Dendritic cell treated with granulocyte-macrophage colony-stimulating factor and Interleukin-4, amounts not matched to agents 40 ng/mL and 50 ng/mL, for 4 days (primary cell): ENCODE results near the gene PIK3AP1.

Experiments
- H3K27ac Mint-ChIP-seq: one replicate; pipeline ENCODE4 v1.8.0; 2022; ENCODE audit warnings: mild to moderate bottlenecking, mixed read lengths
- H3K27me3 Mint-ChIP-seq: one replicate; pipeline ENCODE4 v1.8.0; 2022; ENCODE audit warnings: mild to moderate bottlenecking, mixed read lengths
- H3K36me3 Mint-ChIP-seq: one replicate; pipeline ENCODE4 v1.8.0; 2022; ENCODE audit warnings: low read depth, mixed read lengths
- H3K4me1 Mint-ChIP-seq: one replicate; pipeline ENCODE4 v1.8.0; 2022; ENCODE audit warnings: low read depth, mixed read lengths
- H3K4me3 Mint-ChIP-seq: one replicate; pipeline ENCODE4 v1.8.0; 2022; ENCODE audit warnings: mild to moderate bottlenecking, moderate library complexity, mixed read lengths
- H3K9me3 Mint-ChIP-seq: one replicate; pipeline ENCODE4 v1.8.0; 2022; ENCODE audit warnings: mixed read lengths
- intact Hi-C: fragments of 100-400 bp; cut with micrococcal nuclease; formaldehyde crosslinking; loops from one replicate; pipeline ENCODE4 v1.15.0; 2022

PIK3AP1 gene

DNA sequence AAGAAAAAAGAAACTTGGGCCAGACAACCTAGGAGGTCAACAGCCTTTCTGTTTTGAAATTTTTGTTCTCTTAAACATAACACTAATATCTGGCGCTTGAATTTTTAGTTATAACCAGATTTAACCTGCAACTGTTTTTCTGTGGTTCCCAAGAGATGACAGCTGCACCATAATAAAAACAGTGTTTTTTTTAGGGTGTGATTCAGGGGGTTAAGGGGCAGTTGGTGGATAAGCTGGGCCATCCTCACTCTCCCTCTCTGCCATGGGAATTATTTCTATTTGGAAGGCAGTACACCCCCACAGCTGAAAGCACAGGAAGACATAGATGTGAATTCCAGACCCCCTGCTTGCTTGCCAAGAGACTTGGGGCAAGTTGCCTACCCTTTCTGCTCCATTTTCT, 113.4 kb downstream of the PIK3AP1 start:
- H3K27me3 Mint-ChIP-seq: no peaks in the 10 kb centered on the region
- peaks cover 97% of the 10 kb centered on the region for H3K36me3 Mint-ChIP-seq
- H3K4me3 Mint-ChIP-seq: no peak overlapping the region
- H3K4me1 Mint-ChIP-seq: peaks cover 6% of the 10 kb centered on the region
- H3K9me3 Mint-ChIP-seq: no peaks in the 10 kb centered on the region
- intact Hi-C loops: no loop called here
- no peak overlapping the region for H3K27ac Mint-ChIP-seq

DNA sequence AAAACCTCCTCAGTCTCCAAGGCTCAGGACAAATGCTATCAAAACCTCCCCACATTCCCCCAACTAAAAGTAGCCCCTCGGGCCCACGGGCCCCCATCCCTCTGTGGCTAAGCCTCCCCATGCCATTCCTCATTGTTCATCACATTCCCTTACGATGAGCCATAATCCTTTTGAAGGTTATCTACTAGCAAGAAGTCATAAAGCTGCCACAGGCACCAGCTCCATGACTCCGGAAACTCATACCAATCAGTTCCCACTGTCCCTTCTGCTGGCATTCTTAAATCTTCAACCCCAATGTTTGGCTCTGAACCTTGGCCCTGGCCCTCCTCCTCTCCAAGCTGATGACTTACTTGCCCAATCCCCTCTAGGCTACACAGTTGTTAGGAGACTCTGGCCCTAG, 114.1 kb downstream of the PIK3AP1 start:
- H3K27ac Mint-ChIP-seq: no peak overlapping the region

DNA sequence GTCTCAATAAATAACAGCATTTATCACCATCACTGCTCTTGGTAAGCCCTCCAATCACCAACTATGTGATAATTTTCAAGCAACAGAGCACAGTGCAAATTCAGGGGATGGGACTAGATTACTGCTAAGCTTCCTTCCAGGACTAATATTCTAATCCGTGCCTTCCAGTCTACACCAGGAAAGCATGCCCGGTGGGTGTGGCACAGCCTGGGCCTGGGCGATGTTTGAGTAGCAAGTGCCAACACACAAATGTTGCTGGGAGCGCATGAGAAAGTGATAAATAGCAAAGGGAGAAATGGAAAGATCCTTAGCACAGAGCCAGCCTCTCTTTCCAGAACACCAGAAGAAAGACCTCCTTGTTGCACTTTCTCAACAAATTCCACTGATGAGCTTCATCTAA, 120.0 kb downstream of the PIK3AP1 start:
- Mint-ChIP-seq H3K36me3 (peaks cover 34% of the 10 kb centered on the region), H3K4me1 (no peaks in the 10 kb centered on the region), H3K4me3 (no peak overlapping the region), H3K9me3 (no peaks in the 10 kb centered on the region), H3K27me3 (no peaks in the 10 kb centered on the region), H3K27ac (no peak overlapping the region)
- intact Hi-C loops: no loop called here

More for the DNA sequence above, 114.1 kb downstream of the PIK3AP1 start:
- intact Hi-C loops: no loop called here
- Mint-ChIP-seq H3K4me1 (peaks cover 6% of the 10 kb centered on the region), H3K36me3 (peaks cover 92% of the 10 kb centered on the region), H3K4me3 (no peak overlapping the region), H3K9me3 (no peaks in the 10 kb centered on the region), H3K27me3 (no peaks in the 10 kb centered on the region)

DNA sequence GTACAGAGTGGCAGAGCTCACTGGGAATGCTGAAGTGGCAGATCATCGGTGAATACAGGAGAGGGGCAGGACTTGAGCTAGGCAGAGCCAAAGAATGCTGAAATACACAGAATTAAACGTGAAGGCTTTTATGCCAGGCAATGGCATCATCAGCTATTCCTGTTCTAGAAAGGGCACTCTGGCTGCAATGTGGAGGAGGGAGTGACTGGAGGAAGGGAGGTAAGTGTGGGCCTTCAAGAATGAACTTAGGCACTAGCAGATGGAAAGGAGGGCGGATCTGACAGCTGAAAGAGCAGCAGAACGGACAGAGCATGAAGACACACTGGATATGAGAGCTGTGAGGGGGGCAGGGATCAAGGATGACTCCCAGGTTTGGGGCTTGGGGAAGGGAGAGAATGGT, 121.5 kb downstream of the PIK3AP1 start:
- no peaks in the 10 kb centered on the region for H3K9me3 Mint-ChIP-seq

DNA sequence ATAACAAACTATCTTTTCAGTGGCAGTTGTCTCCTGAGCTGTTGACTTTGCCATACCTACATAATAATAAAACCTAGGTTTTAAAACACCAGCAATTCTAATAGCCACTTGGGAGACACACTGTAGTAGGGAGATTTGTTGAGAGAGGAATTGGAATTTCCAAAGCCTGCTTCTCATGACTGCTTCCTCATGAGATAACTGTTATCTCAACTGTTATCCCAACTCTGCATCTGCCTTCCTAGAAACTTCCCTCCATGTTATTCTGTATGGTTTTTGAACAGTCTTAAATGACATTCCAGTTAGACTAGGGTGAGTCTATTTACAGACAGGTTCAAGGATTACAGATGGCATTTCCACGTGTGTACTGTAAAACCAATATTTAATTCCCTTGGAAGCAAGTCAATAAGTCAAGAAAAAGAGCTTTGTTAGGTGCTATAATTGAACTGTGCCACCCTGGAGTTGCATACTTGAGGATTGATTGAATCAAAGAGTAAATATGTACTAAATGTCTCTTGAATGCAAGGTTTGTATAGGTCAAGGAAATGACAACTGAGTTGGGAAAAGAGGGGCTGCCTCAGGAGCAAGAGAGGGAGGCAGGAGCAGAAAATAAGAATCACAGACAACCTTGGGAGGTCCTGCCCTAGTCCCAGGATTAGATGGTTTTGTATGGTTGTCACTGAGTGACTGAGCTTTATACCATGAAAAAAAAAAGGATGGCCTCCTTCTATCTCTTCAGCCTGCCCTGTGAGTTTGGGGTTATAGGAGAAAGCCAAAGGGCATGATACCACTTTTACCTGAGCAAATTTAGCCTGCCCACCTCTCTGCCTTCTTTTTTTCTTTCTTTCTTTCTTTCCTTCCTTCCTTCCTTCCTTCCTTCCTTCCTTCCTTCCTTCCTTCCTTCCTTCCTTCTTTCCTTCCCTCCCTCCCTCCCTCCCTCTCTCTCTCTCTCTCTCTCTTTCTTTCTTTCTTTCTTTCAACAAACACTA, 123.6 kb downstream of the PIK3AP1 start:
- H3K27me3 Mint-ChIP-seq: no peaks in the 10 kb centered on the region
- H3K9me3 Mint-ChIP-seq: no peaks in the 10 kb centered on the region
- intact Hi-C loops: no loop called here
- peaks cover 8% of the 10 kb centered on the region for H3K4me1 Mint-ChIP-seq
- no peak overlapping the region for H3K27ac Mint-ChIP-seq
- no peak overlapping the region for H3K4me3 Mint-ChIP-seq
- H3K36me3 Mint-ChIP-seq: peaks cover 5% of the 10 kb centered on the region

More for the DNA sequence above, 121.5 kb downstream of the PIK3AP1 start:
- Mint-ChIP-seq H3K4me1 (no peaks in the 10 kb centered on the region), H3K4me3 (no peak overlapping the region), H3K27me3 (no peaks in the 10 kb centered on the region), H3K27ac (no peak overlapping the region), H3K36me3 (peaks cover 21% of the 10 kb centered on the region)
- intact Hi-C loops: no loop called here

DNA sequence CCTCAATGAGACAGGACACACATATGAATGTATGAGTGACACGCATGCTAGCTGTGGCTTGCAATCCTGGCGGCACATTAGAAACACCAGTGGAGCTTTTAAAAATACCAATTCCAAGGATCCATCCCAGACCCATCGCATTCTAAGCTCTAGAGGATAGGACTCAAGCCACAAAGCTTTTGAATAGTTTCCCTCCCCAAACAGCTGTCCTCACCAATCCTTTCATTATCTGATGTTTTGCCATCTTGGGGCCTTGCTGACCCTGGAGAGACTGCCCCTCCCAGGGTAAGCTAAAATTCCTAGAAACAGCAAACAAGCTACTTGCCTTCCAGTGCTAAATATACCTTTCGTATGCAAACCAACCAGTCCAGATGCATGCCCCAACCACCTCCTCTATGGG, 124.6 kb downstream of the PIK3AP1 start:
- intact Hi-C loops: no loop called here
- peaks cover 18% of the 10 kb centered on the region for H3K4me1 Mint-ChIP-seq
- peaks cover 5% of the 10 kb centered on the region for H3K36me3 Mint-ChIP-seq
- H3K27ac Mint-ChIP-seq: peak overlapping the region; percentile 13
- no peak overlapping the region for H3K4me3 Mint-ChIP-seq
- no peaks in the 10 kb centered on the region for H3K27me3 Mint-ChIP-seq
- H3K9me3 Mint-ChIP-seq: no peaks in the 10 kb centered on the region

DNA sequence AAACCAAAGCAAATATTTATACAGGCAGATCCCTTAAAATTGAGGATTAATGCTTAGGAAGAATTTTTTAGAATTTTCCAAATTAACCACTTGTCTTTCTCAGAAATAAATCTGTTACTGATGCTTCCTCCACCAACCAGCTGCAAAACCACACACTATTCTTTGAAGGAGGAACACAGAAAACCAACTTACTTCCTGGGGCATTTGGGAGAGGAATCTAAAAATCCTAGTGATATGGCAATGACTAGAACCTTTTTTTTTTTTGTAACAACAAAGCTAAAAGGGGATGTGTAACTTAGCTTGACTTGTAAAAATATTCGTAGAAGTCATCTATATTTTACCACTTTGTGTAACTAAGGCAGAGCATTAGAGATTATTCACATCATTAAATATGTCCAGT, 128.4 kb downstream of the PIK3AP1 start:
- intact Hi-C loops: no loop called here
- Mint-ChIP-seq H3K27me3 (no peaks in the 10 kb centered on the region), H3K36me3 (peaks cover 5% of the 10 kb centered on the region), H3K4me1 (peaks cover 24% of the 10 kb centered on the region), H3K27ac (peak overlapping the region; percentile 73), H3K4me3 (no peak overlapping the region), H3K9me3 (no peaks in the 10 kb centered on the region)

DNA sequence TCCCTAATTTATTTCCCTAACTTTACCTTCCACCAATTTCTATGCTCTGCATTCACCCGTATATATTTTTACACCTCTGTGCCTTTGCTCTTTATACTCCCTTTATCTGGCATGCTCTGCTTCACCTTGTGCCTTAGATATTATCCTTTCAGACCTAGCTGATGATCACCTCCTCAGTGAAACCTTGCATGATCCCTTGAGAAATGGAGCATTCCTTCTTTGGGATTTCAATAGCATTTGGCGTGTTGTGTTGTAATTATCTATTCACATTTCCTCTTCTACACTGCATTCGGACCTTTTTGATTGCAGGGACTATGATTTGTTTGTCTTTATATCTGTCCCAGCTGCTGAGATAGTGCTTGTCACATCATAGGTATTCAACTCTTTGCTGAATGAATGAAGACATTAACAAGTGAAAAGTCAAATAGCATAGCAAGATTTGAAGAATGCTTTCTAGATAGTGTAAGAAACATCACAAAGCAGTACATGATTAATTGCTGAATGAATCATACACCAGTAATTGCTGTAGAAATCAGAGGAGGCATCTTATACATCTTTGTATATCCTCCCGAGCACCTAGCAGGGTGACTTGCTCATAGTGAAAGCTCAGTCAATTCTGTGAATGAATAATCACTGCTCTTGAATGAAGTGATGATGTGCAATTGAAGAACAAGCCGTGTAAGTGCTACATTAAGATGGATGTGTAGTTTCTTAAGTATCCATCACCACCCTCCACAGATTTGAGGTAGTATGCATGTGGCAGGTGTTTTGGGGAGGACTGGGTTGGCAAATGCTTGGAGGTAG, 131.5 kb downstream of the PIK3AP1 start:
- Mint-ChIP-seq H3K4me3 (no peak overlapping the region), H3K4me1 (peaks cover 31% of the 10 kb centered on the region), H3K27ac (no peak overlapping the region), H3K36me3 (peaks cover 14% of the 10 kb centered on the region), H3K27me3 (no peaks in the 10 kb centered on the region), H3K9me3 (no peaks in the 10 kb centered on the region)
- intact Hi-C loops: loop anchor here (5.0 to 10.0 kb wide), 2 partner anchors 126 to 243 kb away; partner anchors contain the start of gene LCOR

DNA sequence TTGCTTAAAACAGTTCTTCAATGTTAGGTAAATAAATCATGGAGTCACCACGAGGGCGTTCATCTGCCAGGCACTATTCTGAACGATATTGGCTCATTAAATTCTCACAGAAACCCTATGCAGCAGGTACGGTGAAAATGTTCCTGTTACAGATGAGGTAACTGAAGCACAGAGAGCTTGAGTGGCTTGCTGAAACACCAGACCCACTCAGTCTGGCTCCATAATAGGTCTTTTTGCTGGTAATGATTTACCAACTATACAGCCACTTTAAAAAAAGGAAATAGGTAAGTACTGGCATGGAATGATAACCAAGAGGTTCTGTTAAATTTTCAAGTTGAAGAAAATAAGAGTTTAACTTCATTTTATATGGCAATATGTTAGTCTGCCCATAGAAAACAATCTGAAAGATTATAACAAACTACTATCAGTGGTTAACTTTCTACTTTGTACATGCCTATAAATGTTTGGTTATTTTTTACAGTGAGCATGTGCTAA, 132.2 kb downstream of the PIK3AP1 start:
- no peaks in the 10 kb centered on the region for H3K27me3 Mint-ChIP-seq
- H3K4me3 Mint-ChIP-seq: no peak overlapping the region
- H3K4me1 Mint-ChIP-seq: peaks cover 39% of the 10 kb centered on the region
- no peak overlapping the region for H3K27ac Mint-ChIP-seq
- peaks cover 11% of the 10 kb centered on the region for H3K36me3 Mint-ChIP-seq
- H3K9me3 Mint-ChIP-seq: no peaks in the 10 kb centered on the region
- intact Hi-C loops: loop anchor here (5.0 to 10.0 kb wide), 2 partner anchors 127 to 244 kb away; partner anchors contain the start of gene LCOR

DNA sequence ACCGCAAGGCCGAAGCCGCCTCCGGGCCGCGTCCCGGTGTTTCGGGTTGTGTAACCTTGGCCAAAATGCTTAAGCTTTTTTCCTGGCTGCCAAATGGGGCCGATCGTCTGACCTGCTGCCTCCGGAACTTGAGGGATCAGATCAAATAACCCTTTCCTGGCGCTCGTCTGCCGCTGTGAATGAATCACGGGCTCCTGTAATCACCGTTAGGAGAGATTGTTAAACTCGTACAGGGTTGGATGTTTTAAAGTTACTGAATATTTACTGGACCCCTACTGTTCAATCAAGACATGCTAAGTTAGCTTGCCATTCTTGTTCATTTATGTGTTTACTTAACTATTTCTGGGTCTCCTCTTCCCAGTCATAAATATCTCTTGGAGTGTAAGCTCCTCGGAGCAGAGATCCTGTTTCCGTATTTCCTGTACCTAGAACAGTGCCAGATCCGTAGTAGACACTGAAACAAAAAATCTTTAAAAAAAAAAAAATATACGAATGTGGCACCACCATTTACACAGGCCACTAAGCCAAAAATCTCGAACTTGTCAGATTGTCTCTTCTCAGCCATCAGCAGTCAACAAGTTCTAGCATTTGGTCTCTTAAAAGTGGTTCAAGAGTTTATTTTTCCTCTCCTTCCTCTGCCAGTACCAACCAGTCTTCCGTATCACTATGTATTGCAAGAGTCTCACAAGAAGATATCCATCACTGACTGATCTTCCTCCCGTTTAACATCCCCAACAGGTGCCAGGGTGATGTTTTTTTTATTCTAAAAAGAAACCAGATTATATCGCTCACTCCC, 132.9 kb downstream of the PIK3AP1 start:
- Mint-ChIP-seq H3K27me3 (no peaks in the 10 kb centered on the region), H3K27ac (no peak overlapping the region), H3K9me3 (no peaks in the 10 kb centered on the region), H3K4me3 (peak overlapping the region; percentile 73), H3K36me3 (peaks cover 16% of the 10 kb centered on the region), H3K4me1 (peaks cover 43% of the 10 kb centered on the region)
- intact Hi-C loops: loop anchor here (5.0 to 10.0 kb wide), 2 partner anchors 127 to 245 kb away; partner anchors contain the start of gene LCOR

DNA sequence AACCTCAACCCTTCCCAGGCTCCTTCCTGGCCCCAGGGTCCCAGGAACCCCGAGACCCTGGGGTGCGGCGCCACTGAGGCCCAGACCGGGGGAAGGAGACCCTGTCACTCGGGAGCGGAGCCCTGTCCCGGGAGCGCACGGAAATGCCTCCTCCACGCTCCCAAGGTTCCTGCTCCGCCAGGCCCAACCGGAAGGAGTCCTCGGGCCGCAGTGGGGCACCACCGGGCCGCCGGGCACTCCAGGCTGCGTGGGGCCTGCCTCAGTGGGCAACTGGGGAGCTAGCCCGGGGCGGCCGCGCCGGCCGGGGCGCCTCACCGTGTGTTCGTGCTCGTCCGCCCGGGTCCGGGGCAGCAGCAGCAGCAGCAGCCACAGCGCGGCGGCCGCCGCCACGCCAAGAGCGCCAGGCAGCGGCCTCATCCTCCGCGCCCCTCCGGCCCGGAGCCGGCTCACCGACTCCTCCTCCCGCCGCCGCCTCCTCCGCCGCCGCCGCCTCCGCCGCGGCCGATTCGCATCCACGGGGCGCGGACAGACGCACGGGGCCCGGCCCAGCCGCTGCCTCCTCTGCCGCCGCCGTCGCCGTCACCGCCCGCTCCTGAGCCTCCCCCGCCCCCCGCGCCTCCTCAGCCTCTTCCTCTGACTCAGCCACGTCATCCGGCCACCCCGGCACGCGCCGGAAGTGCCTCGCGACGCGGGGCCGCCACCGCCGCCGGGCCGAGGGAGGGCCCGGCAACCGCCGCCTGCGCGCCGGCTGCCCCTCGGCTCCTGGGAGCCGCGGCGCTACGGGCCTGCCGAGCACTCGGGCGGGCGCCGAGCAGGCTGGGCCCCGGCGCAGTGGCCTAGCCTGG, 133.7 kb downstream of the PIK3AP1 start, which contains the start of gene TM9SF3:
TM9SF3 (minus strand) TSS at position 594 of the 845 bp plus-strand sequence; CDS start at position 417, 177 bp downstream.
- H3K27ac Mint-ChIP-seq: no peak within 1 kb of the TSS
- intact Hi-C loops: loop anchor here (5.0 to 10.0 kb wide), 2 partner anchors 128 to 246 kb away; partner anchors contain the start of gene LCOR
- peaks cover 39% of the 10 kb centered on the region for H3K4me1 Mint-ChIP-seq
- peaks cover 16% of the 10 kb centered on the region for H3K36me3 Mint-ChIP-seq
- no peaks in the 10 kb centered on the region for H3K9me3 Mint-ChIP-seq
- H3K4me3 Mint-ChIP-seq: peak within 1 kb of the TSS; percentile 82
- no peaks in the 10 kb centered on the region for H3K27me3 Mint-ChIP-seq

DNA sequence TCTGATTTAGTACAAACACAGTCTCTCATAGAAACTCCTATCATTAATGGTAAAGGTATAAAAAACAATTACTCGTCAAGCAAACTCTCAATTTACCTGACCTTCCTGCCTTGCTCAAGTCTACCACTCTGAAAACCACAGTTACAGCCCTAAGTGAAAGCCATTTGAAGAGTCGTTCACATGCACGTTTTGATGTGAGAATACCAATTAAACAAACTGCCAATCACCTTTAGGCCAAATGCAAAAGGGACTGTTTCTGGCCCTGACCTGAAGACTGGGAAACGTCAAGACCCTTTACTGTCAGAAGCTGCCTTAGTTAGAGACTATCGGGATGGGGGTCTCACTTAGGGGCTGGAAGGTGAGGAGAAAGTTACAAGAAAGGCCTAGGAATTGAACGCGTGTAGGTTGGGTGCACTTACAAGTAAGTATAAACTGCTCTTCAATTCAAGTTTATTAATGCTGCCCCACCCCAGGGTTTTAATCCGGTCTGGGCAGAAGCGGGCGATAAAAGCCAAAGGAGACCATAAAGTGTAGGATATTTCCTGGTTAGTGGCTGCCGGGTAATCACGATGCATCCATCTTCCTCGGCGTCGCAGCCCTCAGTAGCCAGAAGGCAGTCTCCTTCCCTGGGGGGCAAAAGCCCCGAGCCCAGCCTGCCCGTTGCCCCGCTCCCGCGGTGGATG, 134.4 kb downstream of the PIK3AP1 start:
- peak overlapping the region; percentile 82 for H3K4me3 Mint-ChIP-seq
- H3K27ac Mint-ChIP-seq: no peak overlapping the region

More for the DNA sequence above, 134.4 kb downstream of the PIK3AP1 start:
- Mint-ChIP-seq H3K4me1 (peaks cover 34% of the 10 kb centered on the region), H3K36me3 (peaks cover 16% of the 10 kb centered on the region), H3K27me3 (no peaks in the 10 kb centered on the region), H3K9me3 (no peaks in the 10 kb centered on the region)
- intact Hi-C loops: loop anchor here (5.0 to 10.0 kb wide), 2 partner anchors 129 to 246 kb away; partner anchors contain the start of gene LCOR
